ENCODE results near the gene SLC44A3. TPM values are rescaled to one million over a fixed set of nuclear protein-coding genes. Genes with fewer than 3 reads are reported as not detected.

The SLC44A3 gene
- total RNA-seq, 1 donor, result 2.9 TPM

DNA sequence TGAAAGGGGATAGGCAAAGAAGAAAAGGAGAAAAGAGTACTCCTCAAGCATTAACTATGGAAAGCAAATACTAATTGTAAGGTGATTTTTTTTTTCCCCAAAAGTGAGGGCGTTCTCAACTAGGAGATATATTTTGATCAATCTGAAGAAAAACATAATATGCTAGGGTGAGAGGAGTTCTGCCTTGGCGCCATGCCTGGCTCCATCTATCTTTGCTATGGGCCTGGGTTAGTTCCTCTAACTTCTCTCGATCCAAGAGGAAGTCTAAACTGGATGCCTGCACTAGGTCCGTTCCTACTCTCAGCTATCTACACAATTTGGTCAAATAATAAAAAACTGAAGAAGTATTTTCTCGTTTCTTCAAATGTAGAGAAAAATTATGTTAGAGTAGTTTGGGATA is 86.2 kb downstream of the SLC44A3 start:
- Histone ChIP-seq H3K9me3 (ENCODE audit: low read depth, low read length) (no peaks in the 10 kb centered on the region), H3K4me2 (ENCODE audit: insufficient read depth, low read length) (no peak overlapping the region), H3K79me2 (ENCODE audit: insufficient read depth, low read length) (peaks cover 95% of the 10 kb centered on the region), H4K20me1 (ENCODE audit: insufficient read depth, low read length) (peaks cover 76% of the 10 kb centered on the region), H3K27me3 (ENCODE audit: insufficient read depth, low read length) (no peaks in the 10 kb centered on the region), H3K4me3 (ENCODE audit: insufficient read depth, low read length) (no peak overlapping the region), H3K27ac (ENCODE audit: low read depth, low read length) (no peak overlapping the region), H3K4me1 (ENCODE audit: insufficient read depth, low read length) (peaks cover 21% of the 10 kb centered on the region), H3K36me3 (ENCODE audit: insufficient read depth, low read length) (peaks cover 49% of the 10 kb centered on the region), H2AFZ (ENCODE audit: low read length) (no peak overlapping the region)
- DNase-seq (ENCODE audit: insufficient read length, low spot score, missing footprints), result no peak
- TF ChIP-seq, protein P1, sequence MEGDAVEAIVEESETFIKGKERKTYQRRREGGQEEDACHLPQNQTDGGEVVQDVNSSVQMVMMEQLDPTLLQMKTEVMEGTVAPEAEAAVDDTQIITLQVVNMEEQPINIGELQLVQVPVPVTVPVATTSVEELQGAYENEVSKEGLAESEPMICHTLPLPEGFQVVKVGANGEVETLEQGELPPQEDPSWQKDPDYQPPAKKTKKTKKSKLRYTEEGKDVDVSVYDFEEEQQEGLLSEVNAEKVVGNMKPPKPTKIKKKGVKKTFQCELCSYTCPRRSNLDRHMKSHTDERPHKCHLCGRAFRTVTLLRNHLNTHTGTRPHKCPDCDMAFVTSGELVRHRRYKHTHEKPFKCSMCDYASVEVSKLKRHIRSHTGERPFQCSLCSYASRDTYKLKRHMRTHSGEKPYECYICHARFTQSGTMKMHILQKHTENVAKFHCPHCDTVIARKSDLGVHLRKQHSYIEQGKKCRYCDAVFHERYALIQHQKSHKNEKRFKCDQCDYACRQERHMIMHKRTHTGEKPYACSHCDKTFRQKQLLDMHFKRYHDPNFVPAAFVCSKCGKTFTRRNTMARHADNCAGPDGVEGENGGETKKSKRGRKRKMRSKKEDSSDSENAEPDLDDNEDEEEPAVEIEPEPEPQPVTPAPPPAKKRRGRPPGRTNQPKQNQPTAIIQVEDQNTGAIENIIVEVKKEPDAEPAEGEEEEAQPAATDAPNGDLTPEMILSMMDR (IDR thresholded peaks at IDR 0.05; ENCODE audit: extremely low read depth, low read depth, low read length), result no peak

DNA sequence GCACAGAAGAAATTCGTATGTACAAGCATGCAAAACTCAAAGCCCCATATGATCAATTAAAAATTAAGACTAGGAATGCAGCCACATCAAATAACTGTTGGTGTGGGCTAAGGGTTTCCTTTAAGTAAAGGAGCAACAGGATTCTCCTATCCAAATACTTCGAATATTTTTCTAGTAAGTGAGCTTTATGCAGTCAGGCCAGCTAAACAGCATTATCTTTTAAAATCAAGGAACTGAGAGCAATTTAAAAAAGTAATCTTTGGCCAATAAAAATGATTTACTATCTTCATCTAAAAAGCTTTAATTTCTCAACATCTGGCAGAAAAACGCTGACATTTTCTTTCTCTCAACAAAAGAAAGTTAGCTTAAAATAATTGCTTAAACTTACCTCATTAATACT is 87.0 kb downstream of the SLC44A3 start:
- DNase-seq (ENCODE audit: insufficient read length, low spot score, missing footprints), result no peak
- no peak overlapping the region for H3K4me3 ChIP-seq (ENCODE audit: insufficient read depth, low read length)
- no peaks in the 10 kb centered on the region for H3K9me3 ChIP-seq (ENCODE audit: low read depth, low read length)
- TF ChIP-seq, protein P1 (IDR thresholded peaks at IDR 0.05; ENCODE audit: extremely low read depth, low read depth, low read length), result no peak
- no peak overlapping the region for H3K4me2 ChIP-seq (ENCODE audit: insufficient read depth, low read length)
- peaks cover 83% of the 10 kb centered on the region for H4K20me1 ChIP-seq (ENCODE audit: insufficient read depth, low read length)
- peaks cover 96% of the 10 kb centered on the region for H3K79me2 ChIP-seq (ENCODE audit: insufficient read depth, low read length)
- H3K4me1 ChIP-seq (ENCODE audit: insufficient read depth, low read length), result peaks cover 21% of the 10 kb centered on the region
- no peak overlapping the region for H2AFZ ChIP-seq (ENCODE audit: low read length)
- H3K27ac ChIP-seq (ENCODE audit: low read depth, low read length), result no peak overlapping the region
- H3K36me3 ChIP-seq (ENCODE audit: insufficient read depth, low read length), result peaks cover 46% of the 10 kb centered on the region
- H3K27me3 ChIP-seq (ENCODE audit: insufficient read depth, low read length), result no peaks in the 10 kb centered on the region

DNA sequence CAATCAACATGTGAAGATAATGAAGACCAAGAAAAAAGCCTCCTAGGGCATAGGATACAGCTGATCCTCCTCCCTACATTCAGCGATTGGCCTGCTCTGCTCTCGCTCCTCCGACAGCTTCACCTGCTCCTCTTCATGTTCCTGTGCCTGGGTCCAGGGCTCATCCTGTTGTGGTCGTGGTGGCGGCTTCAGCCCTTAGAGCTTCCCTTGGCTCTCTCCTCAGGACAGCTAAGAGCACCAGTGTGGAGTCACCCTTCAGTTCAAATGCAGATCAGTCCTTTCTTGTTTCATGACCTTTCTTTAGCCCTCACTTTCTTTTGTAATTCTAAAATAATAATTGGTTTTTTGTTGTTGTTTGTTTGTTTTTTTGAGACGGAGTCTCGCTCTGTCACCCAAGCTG is 88.0 kb downstream of the SLC44A3 start:
- no peak for DNase-seq (ENCODE audit: insufficient read length, low spot score, missing footprints)

DNA sequence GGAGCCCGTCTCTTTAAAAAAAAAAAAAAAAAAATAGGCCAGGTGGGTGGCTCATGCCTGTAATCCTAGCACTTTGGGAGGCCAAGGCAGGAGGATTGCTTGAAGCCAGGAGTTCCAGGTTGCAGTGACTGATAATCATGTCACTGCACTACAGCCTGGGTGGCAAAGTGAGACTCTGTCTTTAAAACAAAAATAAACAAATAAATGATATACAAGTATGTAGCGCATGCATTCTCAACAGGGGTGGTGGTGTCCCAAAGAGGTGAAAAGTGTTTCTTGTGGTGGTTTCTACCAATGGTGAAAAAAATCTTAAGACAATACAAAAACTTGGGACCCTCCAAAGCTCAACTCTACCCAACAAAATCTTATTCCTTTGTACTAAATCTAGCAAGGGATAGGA is 88.8 kb downstream of the SLC44A3 start:
- peaks cover 90% of the 10 kb centered on the region for H4K20me1 ChIP-seq (ENCODE audit: insufficient read depth, low read length)
- TF ChIP-seq, protein P1 (IDR thresholded peaks at IDR 0.05; ENCODE audit: extremely low read depth, low read depth, low read length), result no peak
- H3K9me3 ChIP-seq (ENCODE audit: low read depth, low read length), result no peaks in the 10 kb centered on the region
- no peak overlapping the region for H3K4me2 ChIP-seq (ENCODE audit: insufficient read depth, low read length)
- peaks cover 33% of the 10 kb centered on the region for H3K36me3 ChIP-seq (ENCODE audit: insufficient read depth, low read length)
- no peak overlapping the region for H3K4me3 ChIP-seq (ENCODE audit: insufficient read depth, low read length)
- peaks cover 29% of the 10 kb centered on the region for H3K4me1 ChIP-seq (ENCODE audit: insufficient read depth, low read length)
- H3K27ac ChIP-seq (ENCODE audit: low read depth, low read length), result no peak overlapping the region
- H2AFZ ChIP-seq (ENCODE audit: low read length), result no peak overlapping the region
- peaks cover 97% of the 10 kb centered on the region for H3K79me2 ChIP-seq (ENCODE audit: insufficient read depth, low read length)
- no peaks in the 10 kb centered on the region for H3K27me3 ChIP-seq (ENCODE audit: insufficient read depth, low read length)
- DNase-seq (ENCODE audit: insufficient read length, low spot score, missing footprints), result no peak

More for the DNA sequence above, 88.0 kb downstream of the SLC44A3 start:
- Histone ChIP-seq H3K9me3 (ENCODE audit: low read depth, low read length) (no peaks in the 10 kb centered on the region), H3K4me3 (ENCODE audit: insufficient read depth, low read length) (no peak overlapping the region), H3K4me2 (ENCODE audit: insufficient read depth, low read length) (no peak overlapping the region), H4K20me1 (ENCODE audit: insufficient read depth, low read length) (peaks cover 90% of the 10 kb centered on the region), H3K27me3 (ENCODE audit: insufficient read depth, low read length) (no peaks in the 10 kb centered on the region), H3K27ac (ENCODE audit: low read depth, low read length) (no peak overlapping the region), H2AFZ (ENCODE audit: low read length) (no peak overlapping the region), H3K36me3 (ENCODE audit: insufficient read depth, low read length) (peaks cover 35% of the 10 kb centered on the region), H3K79me2 (ENCODE audit: insufficient read depth, low read length) (peaks cover 97% of the 10 kb centered on the region), H3K4me1 (ENCODE audit: insufficient read depth, low read length) (peaks cover 28% of the 10 kb centered on the region)
- TF ChIP-seq, protein P1 (IDR thresholded peaks at IDR 0.05; ENCODE audit: extremely low read depth, low read depth, low read length), result no peak
